GM21390 (cell line): ENCODE data around the gene MAST4.

ENCODE experiments used
- ATAC-seq: cut with Tn5 transposase; IDR thresholded peaks from one replicate; pipeline ENCODE4 v1.9.1; 2021; ENCODE audit not compliant: unreplicated experiment

MAST4 gene

GRCh38 chr5:67031692-67032091 is 435.5 kb downstream of the MAST4 start:
- ATAC-seq, result no peak

GRCh38 chr5:67032921-67033664 is 436.9 kb downstream of the MAST4 start:
- no peak for ATAC-seq

- ATAC-seq, result no peak
These were observed 437.9 kb downstream of the MAST4 start for GRCh38 chr5:67033880-67034651.

GRCh38 chr5:67035098-67035740 is 439.0 kb downstream of the MAST4 start:
- ATAC-seq, result no peak

- ATAC-seq, result no peak
These were observed 441.0 kb downstream of the MAST4 start for GRCh38 chr5:67037171-67037570.

- no peak for ATAC-seq
These were observed 442.8 kb downstream of the MAST4 start for GRCh38 chr5:67038817-67039603.

- no peak for ATAC-seq
These were observed 446.2 kb downstream of the MAST4 start for GRCh38 chr5:67042176-67043003.

GRCh38 chr5:67043796-67044511 is 447.8 kb downstream of the MAST4 start:
- no peak for ATAC-seq

- ATAC-seq, result no peak
These were observed 449.9 kb downstream of the MAST4 start for GRCh38 chr5:67045816-67046740.

- no peak for ATAC-seq
These were observed 451.0 kb downstream of the MAST4 start for GRCh38 chr5:67047160-67047559.

- no peak for ATAC-seq
These were observed 451.4 kb downstream of the MAST4 start for GRCh38 chr5:67047616-67048015.

GRCh38 chr5:67050125-67050524 is 453.9 kb downstream of the MAST4 start:
- ATAC-seq, result no peak

GRCh38 chr5:67050635-67051034 is 454.4 kb downstream of the MAST4 start:
- no peak for ATAC-seq

GRCh38 chr5:67051164-67051563 is 455.0 kb downstream of the MAST4 start:
- no peak for ATAC-seq

GRCh38 chr5:67052034-67052433 is 455.8 kb downstream of the MAST4 start:
- ATAC-seq, result no peak

- ATAC-seq, result no peak
These were observed 457.0 kb downstream of the MAST4 start for GRCh38 chr5:67053229-67053628.

GRCh38 chr5:67058998-67059743 is 463.0 kb downstream of the MAST4 start:
- no peak for ATAC-seq
